HG02943 (cell line): ENCODE measurements around the gene CELA3B.
"Not testable (repeated sequence)": the region's sequence is repeated elsewhere in the genome, so short reads cannot be mapped to it uniquely, and the experiment has no call there.

Experiments
- ATAC-seq: cut with Tn5 transposase; IDR thresholded peaks from one replicate; pipeline ENCODE4 v1.9.1; 2021; ENCODE audit warnings: mild to moderate bottlenecking, low read depth, moderate library complexity; ENCODE audit not compliant: unreplicated experiment

CELA3B gene

DNA sequence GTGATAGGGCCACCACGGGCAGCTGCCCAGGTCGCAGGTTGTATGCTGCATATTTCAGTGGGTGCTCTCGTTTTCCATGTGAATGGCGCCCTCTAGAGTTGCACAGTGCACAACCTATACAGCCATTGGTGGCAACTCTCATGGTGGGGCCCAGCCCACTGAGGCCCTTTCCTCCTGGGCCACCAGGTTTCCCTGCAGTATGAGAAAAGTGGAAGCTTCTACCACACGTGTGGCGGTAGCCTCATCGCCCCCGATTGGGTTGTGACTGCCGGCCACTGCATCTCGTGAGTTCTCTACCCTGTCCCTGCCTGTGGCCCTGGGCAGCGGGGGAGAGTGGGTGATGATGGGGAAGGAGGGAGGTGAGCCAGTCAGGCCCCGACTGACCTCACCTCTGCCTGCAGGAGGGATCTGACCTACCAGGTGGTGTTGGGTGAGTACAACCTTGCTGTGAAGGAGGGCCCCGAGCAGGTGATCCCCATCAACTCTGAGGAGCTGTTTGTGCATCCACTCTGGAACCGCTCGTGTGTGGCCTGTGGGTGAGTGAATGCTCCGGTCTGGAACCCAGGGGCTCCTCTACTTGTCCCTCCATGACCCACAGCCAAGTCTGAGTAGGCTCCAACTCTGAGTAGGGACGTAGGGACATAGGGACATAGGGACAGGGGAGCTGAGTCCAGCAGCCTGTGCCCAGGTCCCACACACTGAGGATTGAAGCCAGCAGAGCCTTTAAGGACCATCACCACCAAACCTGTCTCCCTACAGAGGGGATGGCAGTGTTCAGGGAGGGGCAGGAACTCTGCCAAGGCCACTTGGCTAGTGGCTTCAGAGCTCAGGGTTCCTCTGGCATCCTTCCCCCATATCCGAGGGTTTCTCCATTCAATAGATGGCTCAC, 28.7 kb downstream of the CELA3B start:
- ATAC-seq, result not testable (repeated sequence)

DNA sequence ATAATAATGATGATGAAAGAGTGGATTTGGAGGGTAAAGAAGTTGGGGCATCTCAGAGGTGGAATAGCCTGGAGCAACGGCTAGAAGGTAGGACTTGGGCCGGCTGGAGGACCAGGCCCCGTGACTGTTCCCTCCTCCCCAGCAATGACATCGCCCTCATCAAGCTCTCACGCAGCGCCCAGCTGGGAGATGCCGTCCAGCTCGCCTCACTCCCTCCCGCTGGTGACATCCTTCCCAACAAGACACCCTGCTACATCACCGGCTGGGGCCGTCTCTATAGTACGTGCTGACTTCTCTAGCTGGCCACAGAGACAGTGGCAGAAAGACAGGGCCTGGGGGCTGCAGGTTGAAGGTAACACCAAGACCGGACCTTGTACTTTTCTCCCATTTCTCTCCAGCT, 29.9 kb downstream of the CELA3B start:
- ATAC-seq, result not testable (repeated sequence)

DNA sequence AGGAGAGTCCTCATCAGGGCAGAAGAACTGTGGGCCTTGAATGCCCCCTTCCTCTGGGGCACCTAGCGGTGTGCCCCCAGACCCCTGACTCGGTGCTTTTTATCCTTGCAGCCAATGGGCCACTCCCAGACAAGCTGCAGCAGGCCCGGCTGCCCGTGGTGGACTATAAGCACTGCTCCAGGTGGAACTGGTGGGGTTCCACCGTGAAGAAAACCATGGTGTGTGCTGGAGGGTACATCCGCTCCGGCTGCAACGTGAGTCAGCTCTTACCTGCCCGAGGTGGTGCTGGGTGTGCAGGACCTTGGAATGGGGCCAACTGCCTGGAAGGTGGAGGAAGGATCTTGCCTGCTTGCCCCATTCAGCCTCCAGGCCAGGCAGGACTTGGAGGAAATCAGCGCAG, 30.4 kb downstream of the CELA3B start:
- not testable (repeated sequence) for ATAC-seq

DNA sequence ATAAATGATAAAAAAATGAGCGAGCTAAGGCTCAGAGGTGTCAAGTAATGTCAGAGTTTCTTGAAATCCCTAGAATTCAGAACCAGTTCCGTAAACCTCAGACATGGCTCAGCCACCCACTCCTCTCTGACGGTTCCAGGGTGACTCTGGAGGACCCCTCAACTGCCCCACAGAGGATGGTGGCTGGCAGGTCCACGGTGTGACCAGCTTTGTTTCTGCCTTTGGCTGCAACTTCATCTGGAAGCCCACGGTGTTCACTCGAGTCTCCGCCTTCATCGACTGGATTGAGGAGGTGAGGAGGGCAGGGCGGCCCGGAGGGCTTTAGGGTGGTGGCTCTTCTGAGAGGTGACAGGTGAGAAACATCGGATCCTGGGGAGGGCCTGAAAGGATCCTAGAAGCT, 32.7 kb downstream of the CELA3B start:
- ATAC-seq, result not testable (repeated sequence)

DNA sequence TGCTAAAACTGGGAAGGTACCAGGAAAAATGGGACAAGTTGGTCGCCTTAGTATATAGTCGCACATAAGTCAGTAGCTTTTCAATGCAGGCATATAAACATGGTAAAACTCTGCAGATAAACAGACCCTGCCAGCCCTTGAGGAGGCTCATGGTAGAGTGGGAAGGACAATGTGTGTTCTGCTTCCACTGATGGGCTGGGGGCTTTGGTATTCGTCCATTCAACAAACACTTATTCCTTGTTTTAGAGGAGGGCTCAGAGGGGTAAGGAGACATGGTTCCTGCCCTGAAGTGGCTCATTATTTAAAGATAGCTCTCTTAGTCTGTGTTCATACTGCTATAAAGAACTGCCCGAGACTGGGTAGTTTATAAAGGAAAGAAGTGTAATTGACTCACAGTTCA, 35.9 kb downstream of the CELA3B start:
- ATAC-seq, result not testable (repeated sequence)

DNA sequence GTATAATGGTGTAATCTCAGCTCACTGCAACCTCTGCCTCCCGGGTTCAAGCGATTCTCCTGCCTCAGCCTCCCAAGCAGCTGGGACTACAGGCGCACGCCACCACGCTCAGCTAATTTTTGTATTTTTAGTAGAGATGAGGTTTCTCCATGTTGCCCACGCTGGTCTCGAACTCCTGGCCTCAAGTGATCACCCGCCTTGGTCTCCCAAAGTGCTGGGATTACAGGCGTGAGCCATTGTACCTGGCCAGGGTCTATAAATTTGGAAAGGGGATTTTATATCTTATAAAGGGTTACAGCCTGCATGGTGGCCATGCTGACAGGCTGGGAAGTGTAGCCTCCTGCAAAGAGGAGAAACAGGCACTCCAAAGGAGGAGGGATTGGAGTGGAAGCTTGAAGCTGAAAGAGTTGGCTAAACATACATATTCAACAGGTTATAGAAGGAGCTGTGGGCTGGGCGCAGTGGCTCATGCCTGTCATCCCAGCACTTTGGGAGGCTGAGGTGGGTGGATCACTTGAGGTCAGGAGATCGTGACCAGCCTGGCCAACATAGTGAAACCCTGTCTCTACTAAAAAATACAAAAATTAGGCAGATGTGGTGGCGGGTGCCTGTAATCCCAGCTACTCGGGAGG, 37.9 kb downstream of the CELA3B start:
- not testable (repeated sequence) for ATAC-seq

DNA sequence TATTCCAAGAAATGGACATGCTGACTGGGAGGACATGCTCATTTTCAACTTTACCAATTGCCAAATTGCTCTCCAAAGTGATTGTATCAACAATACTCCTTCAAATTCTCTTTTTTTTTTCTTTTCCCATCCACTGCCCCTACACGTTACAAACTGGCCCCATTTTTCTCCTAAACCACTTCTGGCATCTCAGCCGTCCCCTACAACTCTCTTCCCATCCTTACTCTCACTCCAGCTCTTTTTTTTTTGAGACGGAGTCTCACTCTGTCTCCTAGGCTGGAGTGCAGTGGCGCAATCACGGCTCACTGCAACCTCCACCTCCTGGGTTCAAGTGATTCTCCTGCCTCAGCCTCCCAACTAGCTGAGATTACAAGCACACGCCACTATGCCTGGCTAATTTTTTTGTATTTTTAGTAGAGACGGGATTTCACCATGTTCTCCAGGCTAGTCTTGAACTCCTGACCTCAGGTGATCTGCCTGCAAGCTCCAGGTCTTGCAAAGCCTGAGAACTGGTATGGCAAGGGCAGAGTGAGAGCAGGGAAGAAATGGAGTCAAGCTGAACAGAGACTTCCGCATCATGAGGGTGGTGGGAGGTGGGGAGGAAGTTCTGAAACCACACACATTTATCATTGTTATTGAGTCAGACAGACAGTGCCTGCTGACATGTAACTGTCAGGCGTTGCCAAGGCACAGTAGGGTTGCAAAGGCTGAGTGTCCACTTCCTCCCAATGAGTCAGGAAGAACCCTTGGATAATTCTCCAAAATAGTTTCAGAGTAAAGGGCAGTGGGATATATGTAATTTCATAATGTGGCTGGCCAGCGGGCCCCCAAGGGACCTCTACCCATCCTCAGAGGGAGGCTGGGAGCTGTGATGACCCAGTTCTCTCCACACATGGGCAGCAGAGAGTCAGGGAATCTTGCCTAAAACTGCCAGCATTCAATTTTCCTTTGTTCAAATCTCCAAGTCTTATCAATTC, 42.0 kb downstream of the CELA3B start:
- ATAC-seq, result no peak

DNA sequence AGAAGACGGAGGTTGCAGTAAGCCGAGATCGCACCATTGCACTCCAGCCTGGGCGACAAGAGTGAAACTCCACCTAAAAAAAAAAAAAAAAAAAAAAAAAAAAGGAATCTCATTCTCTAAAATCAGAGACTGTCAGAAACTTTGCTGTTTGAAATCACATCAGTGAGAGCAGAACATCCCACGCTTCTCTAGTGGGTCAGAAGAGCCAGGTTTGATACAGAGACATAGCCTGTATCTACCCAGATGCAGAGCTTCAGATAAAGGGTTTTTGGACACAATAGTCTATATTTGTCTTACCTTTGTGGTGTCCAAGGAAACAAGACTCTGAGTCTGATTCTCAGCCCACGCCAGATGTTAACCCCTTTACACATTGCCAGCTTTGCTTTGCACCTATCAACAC, 44.2 kb downstream of the CELA3B start:
- no peak for ATAC-seq

DNA sequence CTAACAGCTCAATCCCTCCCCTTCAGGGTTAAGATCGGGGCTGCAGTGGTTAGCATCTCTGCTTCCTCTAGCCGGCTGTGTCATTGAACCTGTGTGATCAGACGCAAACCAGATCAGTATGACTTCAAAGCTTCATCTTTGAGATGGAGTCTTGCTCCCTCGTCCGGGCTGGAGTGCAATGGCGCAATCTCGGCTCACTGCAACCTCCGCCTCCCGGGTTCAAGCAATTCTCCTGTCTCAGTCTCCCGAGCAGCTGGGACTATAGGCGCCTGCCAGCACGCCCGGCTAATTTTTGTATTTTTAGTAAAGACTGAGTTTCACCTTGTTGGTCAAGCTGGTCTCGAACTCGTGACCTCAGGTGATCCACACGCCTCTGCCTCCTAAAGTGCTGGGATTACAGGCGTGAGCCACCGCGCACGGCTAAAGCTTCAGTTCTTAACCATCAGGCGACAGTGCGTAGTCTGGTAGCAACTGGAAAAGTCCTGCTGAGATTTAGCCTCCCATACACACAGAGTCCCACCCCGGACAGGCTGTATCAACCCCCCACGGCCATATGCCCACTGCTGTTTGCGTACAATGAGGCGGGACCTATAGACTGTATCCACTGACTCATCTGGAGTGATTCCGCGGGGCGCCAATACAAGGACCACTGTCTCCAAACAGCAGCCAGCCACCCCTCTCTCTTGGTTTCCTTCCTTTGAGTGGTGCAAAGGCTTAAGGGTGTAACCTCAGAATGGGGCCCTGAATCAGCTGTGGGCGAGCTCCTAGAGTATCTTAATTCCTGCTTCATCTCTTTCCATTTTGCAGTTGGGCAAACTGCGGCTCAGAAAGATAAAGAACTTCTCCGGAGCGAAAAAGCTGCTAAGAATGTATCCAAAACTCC, 47.9 kb downstream of the CELA3B start:
- ATAC-seq, result peak; percentile 39

DNA sequence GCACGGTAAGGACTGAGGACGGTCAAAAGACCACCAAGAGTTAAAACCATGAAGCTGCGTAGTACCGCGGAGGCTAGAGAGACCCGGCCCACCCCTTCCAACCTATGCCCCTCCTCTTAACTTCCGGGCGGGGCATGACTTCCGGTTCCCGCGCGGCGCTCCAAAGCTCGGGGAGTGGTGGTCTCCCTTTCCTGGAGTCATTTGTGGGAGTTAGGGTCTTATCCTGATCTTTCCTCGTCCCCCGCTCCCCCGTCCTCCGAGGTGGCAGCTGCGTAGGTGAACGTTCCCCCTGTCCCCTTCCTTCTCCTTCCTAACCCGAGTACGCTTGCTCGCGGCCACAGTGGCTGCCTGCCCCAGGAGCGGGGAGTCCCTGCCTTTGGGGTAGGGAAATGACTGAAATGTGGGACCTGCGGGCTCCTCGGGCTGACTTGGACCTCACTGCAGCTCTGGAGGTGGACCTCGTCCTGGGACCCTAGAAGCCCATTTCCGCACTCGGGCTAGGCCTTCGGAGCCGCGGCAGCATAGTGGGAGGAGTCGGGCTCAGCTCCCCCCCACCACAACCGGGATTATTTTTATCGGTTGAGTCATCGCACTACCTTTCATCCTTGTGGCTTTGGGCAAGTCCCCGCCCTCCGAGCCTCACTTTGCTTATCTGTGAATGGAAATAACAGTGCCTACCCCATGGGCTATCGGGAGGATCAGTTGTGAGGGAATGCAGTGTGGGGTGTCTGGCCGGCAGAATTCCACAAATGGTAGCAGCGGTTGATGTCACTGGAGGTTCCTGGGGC, 48.7 kb downstream of the CELA3B start:
- peak; percentile 60 for ATAC-seq

DNA sequence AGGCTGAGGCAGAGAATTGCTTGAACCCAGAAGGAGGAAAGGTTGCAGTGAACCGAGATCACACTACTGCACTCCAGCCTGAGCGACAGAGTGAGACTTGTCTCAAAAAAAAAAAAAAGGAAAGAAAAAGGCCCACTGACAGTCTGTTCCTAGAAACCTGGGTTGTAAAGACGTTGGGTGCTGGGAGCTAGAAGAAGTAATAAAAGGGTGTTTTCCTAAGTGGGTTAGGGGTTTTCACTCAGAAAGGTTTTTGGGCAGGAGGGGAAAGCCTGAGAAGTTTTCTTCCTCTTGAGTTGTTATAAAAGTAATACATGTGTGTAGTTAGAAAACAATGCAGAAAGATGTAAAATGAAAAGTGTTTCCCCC, 50.1 kb downstream of the CELA3B start:
- no peak for ATAC-seq

DNA sequence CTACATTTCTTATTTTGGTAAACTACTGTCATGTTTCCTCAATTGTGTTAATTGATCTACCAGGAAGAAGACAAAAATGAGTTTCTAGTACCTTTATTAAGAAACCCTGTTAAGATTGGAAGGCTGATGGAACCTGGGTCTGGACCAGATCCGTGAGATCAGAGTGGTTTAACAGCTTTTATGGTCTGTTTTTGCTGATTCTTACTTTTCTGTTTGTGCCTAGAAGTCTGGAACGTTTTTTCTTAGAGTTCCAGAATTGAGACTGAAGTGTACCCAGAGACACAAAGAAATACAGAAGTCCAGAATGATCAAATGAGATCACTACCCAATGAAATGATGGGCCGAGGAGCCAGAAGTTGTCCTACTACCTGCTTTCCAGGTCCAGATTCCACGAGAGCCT, 53.2 kb downstream of the CELA3B start:
- ATAC-seq, result no peak

DNA sequence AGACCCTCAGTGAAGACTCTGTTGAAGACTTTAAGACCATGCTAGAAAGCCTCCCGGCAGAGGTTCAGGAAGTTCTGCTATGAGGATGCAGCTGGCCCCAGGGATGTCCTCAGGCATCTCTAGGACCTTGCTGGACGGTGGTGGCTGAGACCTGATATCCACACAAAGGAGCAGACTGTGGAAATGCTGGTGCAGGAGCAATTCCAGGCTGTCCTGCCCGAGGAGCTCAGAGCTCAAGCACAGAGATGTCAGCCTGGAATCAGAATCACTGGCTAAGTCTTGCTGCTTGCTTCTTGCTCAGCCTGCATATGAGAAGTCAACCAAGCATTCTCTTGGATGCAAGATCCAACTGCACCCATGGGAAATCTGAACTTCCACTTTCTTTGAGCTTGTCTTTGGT, 53.7 kb downstream of the CELA3B start:
- ATAC-seq, result no peak

DNA sequence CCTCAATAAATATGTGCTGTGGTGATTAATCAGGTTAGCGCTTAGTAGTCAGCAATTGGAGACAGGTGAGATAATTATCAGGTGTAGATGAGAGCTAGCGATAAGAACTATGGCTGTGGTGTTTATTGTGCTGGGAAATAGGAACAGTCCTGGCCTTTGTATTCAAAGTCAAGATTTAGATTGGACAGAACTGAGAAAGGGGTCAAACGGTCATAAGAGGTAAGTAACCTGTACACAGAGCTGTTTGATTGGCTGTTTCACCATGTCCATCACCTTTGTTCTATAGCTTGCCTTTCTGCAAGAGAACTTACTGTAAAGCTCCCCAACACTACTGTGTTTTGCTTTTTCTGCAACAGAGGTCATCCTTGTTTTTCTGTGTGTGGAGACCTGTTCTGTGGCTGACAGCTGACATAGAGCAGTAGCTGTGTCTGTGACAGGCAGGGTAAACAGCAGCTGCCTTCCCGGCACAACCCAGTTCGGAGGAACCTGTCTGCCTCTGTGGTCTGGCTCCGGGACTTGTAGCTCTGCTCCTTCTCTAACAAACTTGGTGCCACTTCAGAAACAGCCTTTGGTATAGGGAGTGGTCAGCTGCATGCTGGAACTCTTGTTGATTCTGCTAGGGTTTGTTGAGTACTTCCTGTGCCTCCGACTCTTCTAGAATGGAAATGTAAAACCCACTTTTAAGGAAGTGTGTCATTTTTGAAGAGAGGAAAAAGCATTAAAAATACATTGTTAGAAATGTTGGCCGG, 54.6 kb downstream of the CELA3B start:
- no peak for ATAC-seq

DNA sequence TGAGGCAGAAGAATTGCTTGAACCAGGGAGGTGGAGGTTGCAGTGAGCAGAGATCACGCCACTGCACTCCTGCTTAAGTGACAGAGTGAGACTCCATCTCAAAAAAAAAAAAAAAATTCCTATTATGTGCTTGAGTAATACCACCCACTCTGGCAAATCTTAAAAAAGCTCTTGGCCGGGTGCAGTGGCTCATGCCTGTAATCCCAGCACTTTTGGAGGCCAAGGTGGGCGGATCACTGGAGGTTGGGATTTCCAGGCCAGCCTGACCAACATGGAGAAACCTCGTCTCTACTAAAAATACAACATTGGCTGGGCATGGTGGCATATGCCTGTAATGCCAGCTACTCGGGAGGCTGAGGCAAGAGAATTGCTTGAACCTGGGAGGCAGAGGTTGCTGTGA, 58.0 kb downstream of the CELA3B start:
- not testable (repeated sequence) for ATAC-seq

DNA sequence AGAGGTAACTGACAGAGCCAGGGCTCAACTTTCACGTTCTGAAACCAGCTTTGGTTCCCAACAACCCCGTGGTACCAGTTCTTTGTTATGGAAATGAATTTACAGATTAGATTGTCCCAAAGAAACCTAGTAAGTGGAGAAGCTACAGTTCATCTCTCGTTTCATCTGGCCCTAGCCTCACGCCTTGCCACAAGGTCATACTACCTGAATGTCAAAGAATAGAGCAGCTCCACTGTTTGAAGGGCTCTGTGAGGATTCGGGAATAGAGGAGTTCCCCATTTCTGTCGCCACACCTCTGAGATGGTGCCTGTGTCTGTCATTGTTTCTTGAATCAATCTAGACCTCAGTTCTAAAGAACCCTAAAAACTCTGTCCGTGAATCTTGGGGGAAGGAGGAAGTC, 60.7 kb downstream of the CELA3B start:
- no peak for ATAC-seq

DNA sequence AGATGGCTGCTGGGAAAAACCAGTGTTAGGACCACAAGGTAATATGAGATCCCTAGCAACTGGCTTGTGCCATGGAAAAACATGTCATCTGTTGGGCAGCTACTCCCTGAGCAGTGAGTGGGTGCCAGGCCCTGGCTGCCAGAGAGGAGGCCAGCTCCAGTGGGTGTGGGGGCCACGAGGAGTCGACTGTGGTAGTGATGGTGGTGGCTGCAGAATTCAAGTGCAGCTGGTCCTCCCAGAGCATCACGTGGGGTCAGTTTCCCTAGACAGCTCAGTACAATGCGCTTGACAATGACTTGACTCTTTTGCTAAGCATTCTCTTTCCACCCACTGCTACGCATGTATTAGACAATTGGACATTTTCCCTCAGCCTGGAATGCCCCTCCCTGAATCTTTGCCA, 61.2 kb downstream of the CELA3B start:
- no peak for ATAC-seq
